B cell (primary cell): ENCODE results near the gene SNTG2. TPM values are rescaled to one million over a fixed set of nuclear protein-coding genes. Genes with fewer than 3 reads are reported as not detected.

ENCODE experiments used
- ATAC-seq: fragments of 200-7000 bp; cut with Tn5 transposase; one replicate; pipeline ENCODE4 v1.10.0; 2021; ENCODE audit warnings: low read depth, mild to moderate bottlenecking, moderate number of reproducible peaks, moderate library complexity
- CTCF ChIA-PET: fragments of 350-600 bp; sonication (Branson Sonifier 250); formaldehyde crosslinking; loops from one replicate; lab custom pipeline; 2021; ENCODE audit warnings: antibody characterized with exemption, inconsistent platforms; lab: Charles Lee
- POLR2A ChIA-PET: fragments of 350-600 bp; sonication (Branson Sonifier 250); formaldehyde crosslinking; loops from one replicate; lab custom pipeline; 2021; ENCODE audit warnings: antibody characterized with exemption; lab: Charles Lee
- DNase-seq: peaks from one replicate; pipeline ENCODE4 v3.0.0; 2013
- H2AFZ ChIP-seq: 2 replicates; pipeline ENCODE4 v1.6.1; 2012; ENCODE audit warnings: mild to moderate bottlenecking, low read depth, low read length; ENCODE audit not compliant: insufficient read depth, poor library complexity, severe bottlenecking
- H3K27ac ChIP-seq, 2 donors: 1 replicate in 1 of 2; 2 replicates in 1 of 2; pipeline ENCODE4 v1.5.1; 2012 to 2013; ENCODE audit warnings: low read length in 2 of 2, mild to moderate bottlenecking in 2 of 2, moderate library complexity in 1 of 2
- H3K27me3 ChIP-seq, 4 experiments: fragments of 200-600 bp in 1 of 4; sonication (generic) in 1 of 4; replicated peaks in 1 of 4; 1 replicate in 2 of 4; 2 replicates in 2 of 4; pipeline versions ENCODE4 v1.6.1 to v1.7.0; 2013 to 2016; ENCODE audit warnings: low read length in 3 of 4, mild to moderate bottlenecking in 2 of 4, mixed read lengths in 1 of 4, moderate library complexity in 1 of 4; ENCODE audit not compliant: insufficient read depth in 4 of 4, control insufficient read depth in 3 of 4; ENCODE audit errors: control extremely low read depth in 1 of 4
- H3K36me3 ChIP-seq, 2 experiments: replicated peaks in 1 of 2; 1 replicate in 1 of 2; 2 replicates in 1 of 2; pipeline versions ENCODE4 v1.6.1 to v1.7.1; 2013; ENCODE audit warnings: low read length in 1 of 2; ENCODE audit not compliant: insufficient read depth in 2 of 2, control insufficient read depth in 1 of 2; ENCODE audit errors: control extremely low read depth in 1 of 2, extremely low read depth in 1 of 2
- H3K4me1 ChIP-seq, 2 donors: fragments of 200-600 bp in 1 of 2; sonication (generic) in 1 of 2; 1 replicate in 1 of 2; 2 replicates in 1 of 2; pipeline versions ENCODE4 v1.5.1 to v1.6.1; 2013 to 2017; ENCODE audit warnings: low read length in 2 of 2; ENCODE audit not compliant: control insufficient read depth in 2 of 2, insufficient read depth in 2 of 2
- H3K4me2 ChIP-seq: replicated peaks from 2 replicates; pipeline ENCODE3; 2012; ENCODE audit warnings: mild to moderate bottlenecking, low read depth, low read length; ENCODE audit not compliant: poor library complexity, severe bottlenecking
- H3K4me3 ChIP-seq, 5 experiments: fragments of 200-600 bp in 1 of 5; sonication (generic) in 1 of 5; 1 replicate in 3 of 5; 2 replicates in 2 of 5; pipeline versions ENCODE4 v1.5.1 to v1.7.0; 2011 to 2016; ENCODE audit warnings: low read length in 4 of 5, mild to moderate bottlenecking in 4 of 5, low read depth in 2 of 5, control low read depth in 1 of 5, moderate library complexity in 1 of 5; ENCODE audit not compliant: insufficient read depth in 1 of 5; ENCODE audit errors: control extremely low read depth in 1 of 5, extremely low read depth in 1 of 5
- H3K79me2 ChIP-seq: fragments of 200-600 bp; sonication (generic); one replicate; pipeline ENCODE4 v1.6.0; 2016; ENCODE audit warnings: low read length; ENCODE audit not compliant: control insufficient read depth, insufficient read depth
- H3K9ac ChIP-seq: fragments of 200-600 bp; sonication (generic); 2 replicates; pipeline ENCODE4 v1.6.1; 2017; ENCODE audit warnings: mild to moderate bottlenecking, low read length, moderate library complexity
- H3K9me3 ChIP-seq, 3 donors: one replicate each; pipeline versions ENCODE4 v1.6.1 to v1.7.1; 2013; ENCODE audit warnings: low read length in 2 of 3; ENCODE audit not compliant: control insufficient read depth in 2 of 3, insufficient read depth in 1 of 3; ENCODE audit errors: control extremely low read depth in 1 of 3
- H4K20me1 ChIP-seq: 2 replicates; pipeline ENCODE4 v1.6.0; 2012; ENCODE audit warnings: mild to moderate bottlenecking, low read length; ENCODE audit not compliant: insufficient read depth, control insufficient read depth, poor library complexity, severe bottlenecking
- H3K27ac Mint-ChIP-seq: one replicate; pipeline ENCODE4 v1.8.0; 2021; ENCODE audit warnings: mixed read lengths
- H3K27me3 Mint-ChIP-seq: one replicate; pipeline ENCODE4 v1.8.0; 2021; ENCODE audit warnings: mixed read lengths
- H3K4me1 Mint-ChIP-seq: one replicate; pipeline ENCODE4 v1.8.0; 2021; ENCODE audit warnings: mixed read lengths
- H3K4me3 Mint-ChIP-seq: one replicate; pipeline ENCODE4 v1.8.0; 2021; ENCODE audit warnings: mixed read lengths
- H3K9me3 Mint-ChIP-seq: one replicate; pipeline ENCODE4 v1.8.0; 2022; ENCODE audit warnings: mixed read lengths; ENCODE audit not compliant: insufficient read depth
- EZH2 ChIP-seq: IDR thresholded peaks from 2 replicates; pipeline ENCODE4 v1.6.1; 2012; ENCODE audit warnings: borderline replicate concordance, low read depth, mild to moderate bottlenecking, moderate library complexity, low read length; ENCODE audit not compliant: insufficient read depth, poor library complexity, severe bottlenecking
- WGBS: methylation state at CpG from one replicate; pipeline ENCODE4 v1.1.5; 2013; ENCODE audit warnings: missing lambda C conversion rate; ENCODE audit not compliant: insufficient coverage; 5-methylcytosine and 5-hydroxymethylcytosine counted together
- intact Hi-C: fragments of 100-400 bp; cut with micrococcal nuclease; formaldehyde crosslinking; loops from one replicate; pipeline ENCODE4 v1.10.0; 2022
- polyA plus RNA-seq: library from polyadenylated mRNA; depleted of rRNA; stranded (reverse); fragments of >200 nt; gene quantifications from 2 replicates; pipeline ENCODE4 v1.2.3, GENCODE V29; 2012
- total RNA-seq, 2 donors: library from RNA; stranded (reverse); fragments of 120-200 nt in 1 of 2; gene quantifications; 1 replicate in 1 of 2; 2 replicates in 1 of 2; pipeline versions ENCODE4 v1.2.3 to v1.2.4, GENCODE V29; 2013 to 2022
- TF ChIP-seq, protein P1 (sequence below): fragments of 200-600 bp; IDR thresholded peaks from one replicate; pipeline ENCODE4 v1.8.0; 2022; ENCODE audit warnings: antibody characterized with exemption, mild to moderate bottlenecking

SNTG2 gene
- total and polyA plus RNA-seq, 2 donors (not counting 1 experiment from before 2014, with no cell fraction given): 2.1 to 2.4 TPM

DNA sequence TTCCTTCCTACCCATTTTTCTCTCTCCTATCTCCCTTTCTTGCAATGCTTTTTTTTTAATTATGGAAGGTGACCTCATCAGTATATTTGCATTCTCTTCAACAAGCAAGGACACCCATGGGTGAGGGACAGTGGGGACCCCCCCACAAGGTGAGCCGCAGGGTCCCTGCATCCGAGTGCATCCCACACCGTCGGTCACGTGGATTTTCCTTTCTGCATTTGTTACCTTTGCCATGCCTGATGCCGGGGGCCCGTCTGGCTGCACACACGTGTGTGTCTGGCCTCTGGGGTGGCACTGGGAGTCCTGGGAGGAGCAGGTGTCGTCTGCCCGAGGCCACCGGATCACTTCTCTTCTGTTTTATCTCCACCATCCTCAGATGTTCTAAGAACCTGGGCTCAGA lies 30.1 kb upstream of the SNTG2 start:
- H3K27me3 ChIP-seq: peaks cover 0 to 17% (median 0%) of the 10 kb centered on the region in 4 experiments
- H3K4me1 ChIP-seq: no peaks in the 10 kb centered on the region
- 99% methylated on average over 8 of the region's 11 CpGs for WGBS
- no peak for TF ChIP-seq EZH2
- TF ChIP-seq, protein P1, sequence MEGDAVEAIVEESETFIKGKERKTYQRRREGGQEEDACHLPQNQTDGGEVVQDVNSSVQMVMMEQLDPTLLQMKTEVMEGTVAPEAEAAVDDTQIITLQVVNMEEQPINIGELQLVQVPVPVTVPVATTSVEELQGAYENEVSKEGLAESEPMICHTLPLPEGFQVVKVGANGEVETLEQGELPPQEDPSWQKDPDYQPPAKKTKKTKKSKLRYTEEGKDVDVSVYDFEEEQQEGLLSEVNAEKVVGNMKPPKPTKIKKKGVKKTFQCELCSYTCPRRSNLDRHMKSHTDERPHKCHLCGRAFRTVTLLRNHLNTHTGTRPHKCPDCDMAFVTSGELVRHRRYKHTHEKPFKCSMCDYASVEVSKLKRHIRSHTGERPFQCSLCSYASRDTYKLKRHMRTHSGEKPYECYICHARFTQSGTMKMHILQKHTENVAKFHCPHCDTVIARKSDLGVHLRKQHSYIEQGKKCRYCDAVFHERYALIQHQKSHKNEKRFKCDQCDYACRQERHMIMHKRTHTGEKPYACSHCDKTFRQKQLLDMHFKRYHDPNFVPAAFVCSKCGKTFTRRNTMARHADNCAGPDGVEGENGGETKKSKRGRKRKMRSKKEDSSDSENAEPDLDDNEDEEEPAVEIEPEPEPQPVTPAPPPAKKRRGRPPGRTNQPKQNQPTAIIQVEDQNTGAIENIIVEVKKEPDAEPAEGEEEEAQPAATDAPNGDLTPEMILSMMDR: no peak
- H3K4me3 ChIP-seq: no peak overlapping the region
- no peaks in the 10 kb centered on the region for H3K79me2 ChIP-seq
- H3K36me3 ChIP-seq: no peaks in the 10 kb centered on the region
- Mint-ChIP-seq H3K4me1 (no peaks in the 10 kb centered on the region), H3K27ac (no peak overlapping the region), H3K9me3 (no peaks in the 10 kb centered on the region), H3K4me3 (no peak overlapping the region), H3K27me3 (peaks cover 13% of the 10 kb centered on the region)
- ATAC-seq (no peak), DNase-seq (no peak)
- POLR2A ChIA-PET: no interaction called here
- peaks cover 0 to 3% (median 0%) of the 10 kb centered on the region in 3 donors for H3K9me3 ChIP-seq
- no peak overlapping the region for H2AFZ ChIP-seq
- H3K27ac ChIP-seq: no peak overlapping the region
- H4K20me1 ChIP-seq: no peaks in the 10 kb centered on the region
- CTCF ChIA-PET: no interaction called here
- H3K4me2 ChIP-seq: no peak overlapping the region
- no peak overlapping the region for H3K9ac ChIP-seq
- intact Hi-C loops: no loop called here

DNA sequence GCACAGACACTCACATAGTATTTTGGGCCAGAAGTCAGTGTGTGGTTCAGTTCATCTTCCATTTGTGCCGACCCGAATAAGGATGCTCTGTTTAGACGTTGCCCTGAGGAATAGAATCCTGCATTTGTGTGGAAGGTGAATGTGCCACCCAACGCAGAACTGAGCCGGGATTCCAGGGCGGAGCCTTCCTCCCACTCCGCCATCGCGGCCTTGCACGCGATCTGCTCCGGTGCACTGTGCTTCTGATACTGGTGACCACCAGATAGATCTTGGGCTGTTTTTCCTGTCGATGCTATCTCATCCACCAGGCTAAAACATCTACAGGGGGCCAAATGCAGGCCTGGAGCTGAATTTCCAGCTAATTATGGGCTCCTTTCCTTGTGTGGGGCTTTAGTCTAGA lies 29.6 kb upstream of the SNTG2 start:
- POLR2A ChIA-PET: no interaction called here
- Histone ChIP-seq H3K4me3 (no peak overlapping the region), H3K9ac (no peak overlapping the region), H3K4me2 (no peak overlapping the region), H4K20me1 (no peaks in the 10 kb centered on the region), H3K27me3 (peaks cover 0 to 20% (median 0%) of the 10 kb centered on the region in 4 experiments), H3K79me2 (no peaks in the 10 kb centered on the region), H2AFZ (no peak overlapping the region), H3K36me3 (no peaks in the 10 kb centered on the region), H3K4me1 (no peaks in the 10 kb centered on the region), H3K27ac (no peak overlapping the region), H3K9me3 (peaks cover 0 to 3% (median 0%) of the 10 kb centered on the region in 3 donors)
- DNase-seq (no peak), ATAC-seq (no peak)
- H3K9me3 Mint-ChIP-seq: no peaks in the 10 kb centered on the region
- TF ChIP-seq EZH2: no peak
- TF ChIP-seq, protein P1: no peak
- intact Hi-C loops: no loop called here
- 93% methylated on average over 10 of the region's 13 CpGs for WGBS
- no peaks in the 10 kb centered on the region for H3K4me1 Mint-ChIP-seq
- H3K4me3 Mint-ChIP-seq: no peak overlapping the region
- CTCF ChIA-PET: no interaction called here
- H3K27me3 Mint-ChIP-seq: peaks cover 14% of the 10 kb centered on the region
- no peak overlapping the region for H3K27ac Mint-ChIP-seq
